HG03045 (cell line): ENCODE data around the gene TNFRSF12A.

Source experiments
- ATAC-seq: cut with Tn5 transposase; IDR thresholded peaks from one replicate; pipeline ENCODE4 v1.9.1; 2021; ENCODE audit warnings: mild to moderate bottlenecking, moderate library complexity; ENCODE audit not compliant: unreplicated experiment

TNFRSF12A gene

DNA sequence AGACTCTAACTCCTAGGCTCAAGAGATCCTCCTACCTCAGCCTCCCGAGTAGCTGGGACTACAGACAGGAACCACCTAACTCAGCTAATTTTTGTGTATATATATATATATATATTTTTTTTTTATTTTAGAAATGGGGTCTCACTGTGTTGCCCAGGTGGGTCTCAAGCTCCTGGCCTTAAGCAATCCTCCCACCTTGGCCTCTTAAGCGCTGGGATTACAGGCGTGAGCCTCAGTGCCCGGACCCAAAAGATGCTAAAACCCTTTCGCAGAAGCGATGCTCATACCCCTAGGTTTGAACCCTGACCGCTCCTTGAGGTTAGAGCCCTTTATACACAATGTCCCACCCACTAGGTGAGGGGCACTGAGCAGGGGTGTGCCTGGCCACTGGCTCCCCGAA, 9.7 kb upstream of the TNFRSF12A start:
- no peak for ATAC-seq

- ATAC-seq, result no peak
These were observed 7.9 kb upstream of the TNFRSF12A start for GRCh38 chr16:3012246-3012645.

DNA sequence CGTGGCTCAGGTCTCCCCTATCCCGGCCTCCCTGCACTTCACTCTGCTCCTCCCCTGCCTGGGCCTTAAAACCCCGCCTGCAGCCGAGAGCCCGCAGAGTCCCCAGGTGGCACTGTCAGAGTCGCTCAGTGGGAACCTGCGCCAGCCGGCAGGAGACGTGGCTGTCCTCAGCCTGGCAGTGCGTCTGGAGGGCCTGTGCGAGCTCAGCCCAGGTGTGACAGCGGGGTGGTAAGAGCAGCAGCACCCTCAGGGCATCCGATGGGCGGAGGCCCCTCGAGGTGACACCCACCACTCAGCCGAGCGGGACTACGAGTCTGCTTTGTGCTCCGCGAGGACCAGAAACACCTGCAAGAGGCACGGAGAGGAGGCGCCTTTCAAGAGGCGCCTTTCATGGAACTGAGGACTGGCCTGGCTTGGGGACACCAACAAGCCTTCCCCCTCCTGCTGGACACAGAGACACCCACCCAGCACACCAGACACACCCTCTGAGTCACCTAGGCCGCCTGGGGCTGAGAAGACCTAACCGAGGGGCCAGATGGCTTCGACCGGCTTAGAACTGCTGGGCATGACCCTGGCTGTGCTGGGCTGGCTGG, 7.2 kb upstream of the TNFRSF12A start, which contains the start of gene CLDN9:
Gene CLDN9, plus strand, starts transcription at position 96 of the 593 bp plus-strand sequence. Its CDS starts 440 bp downstream, at position 536.
- no peak for ATAC-seq

DNA sequence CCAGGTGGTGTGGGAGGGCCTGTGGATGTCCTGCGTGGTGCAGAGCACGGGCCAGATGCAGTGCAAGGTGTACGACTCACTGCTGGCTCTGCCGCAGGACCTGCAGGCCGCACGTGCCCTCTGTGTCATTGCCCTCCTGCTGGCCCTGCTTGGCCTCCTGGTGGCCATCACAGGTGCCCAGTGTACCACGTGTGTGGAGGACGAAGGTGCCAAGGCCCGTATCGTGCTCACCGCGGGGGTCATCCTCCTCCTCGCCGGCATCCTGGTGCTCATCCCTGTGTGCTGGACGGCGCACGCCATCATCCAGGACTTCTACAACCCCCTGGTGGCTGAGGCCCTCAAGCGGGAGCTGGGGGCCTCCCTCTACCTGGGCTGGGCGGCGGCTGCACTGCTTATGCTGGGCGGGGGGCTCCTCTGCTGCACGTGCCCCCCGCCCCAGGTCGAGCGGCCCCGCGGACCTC, 6.6 kb upstream of the TNFRSF12A start:
- ATAC-seq, result no peak

DNA sequence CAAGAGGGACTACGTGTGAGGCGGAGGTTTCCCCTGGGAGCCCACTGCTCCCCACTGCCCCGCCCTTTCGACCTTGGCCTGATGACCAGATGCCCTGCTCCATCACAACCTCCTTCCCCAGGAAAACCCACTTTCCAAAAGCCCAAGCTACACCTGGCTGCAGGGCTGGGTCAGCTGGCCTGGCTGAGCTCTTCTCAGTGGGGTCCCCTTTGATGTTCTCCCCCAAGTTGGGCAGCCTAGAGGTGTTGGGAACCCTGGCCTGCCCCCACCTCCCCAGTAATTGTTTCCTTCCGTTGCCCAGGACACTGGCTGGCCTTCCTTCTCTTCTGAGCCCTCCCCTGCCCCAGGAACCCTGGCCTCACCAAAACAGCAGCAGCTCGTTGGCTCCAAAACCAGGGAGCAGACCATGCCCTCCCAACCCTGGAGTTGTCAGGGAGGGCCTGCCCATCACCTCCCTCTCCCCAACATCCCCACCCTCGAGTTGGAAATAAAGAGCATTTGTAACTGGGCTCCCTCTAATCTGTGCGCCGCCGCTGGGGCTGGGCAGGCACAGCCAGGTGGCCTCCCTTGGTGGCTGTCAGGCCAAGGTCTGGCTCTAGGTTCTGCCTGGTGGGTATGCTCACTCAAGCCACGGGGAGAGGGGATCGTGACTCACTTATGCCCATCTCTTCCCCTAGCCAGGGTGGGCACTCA, 6.0 kb upstream of the TNFRSF12A start:
- no peak for ATAC-seq

- no peak for ATAC-seq
These were observed 5.2 kb upstream of the TNFRSF12A start for GRCh38 chr16:3014971-3015370.

GRCh38 chr16:3015865-3016521, 4.2 kb upstream of the TNFRSF12A start:
- ATAC-seq, result no peak

GRCh38 chr16:3017344-3017743, 2.8 kb upstream of the TNFRSF12A start:
- no peak for ATAC-seq

DNA sequence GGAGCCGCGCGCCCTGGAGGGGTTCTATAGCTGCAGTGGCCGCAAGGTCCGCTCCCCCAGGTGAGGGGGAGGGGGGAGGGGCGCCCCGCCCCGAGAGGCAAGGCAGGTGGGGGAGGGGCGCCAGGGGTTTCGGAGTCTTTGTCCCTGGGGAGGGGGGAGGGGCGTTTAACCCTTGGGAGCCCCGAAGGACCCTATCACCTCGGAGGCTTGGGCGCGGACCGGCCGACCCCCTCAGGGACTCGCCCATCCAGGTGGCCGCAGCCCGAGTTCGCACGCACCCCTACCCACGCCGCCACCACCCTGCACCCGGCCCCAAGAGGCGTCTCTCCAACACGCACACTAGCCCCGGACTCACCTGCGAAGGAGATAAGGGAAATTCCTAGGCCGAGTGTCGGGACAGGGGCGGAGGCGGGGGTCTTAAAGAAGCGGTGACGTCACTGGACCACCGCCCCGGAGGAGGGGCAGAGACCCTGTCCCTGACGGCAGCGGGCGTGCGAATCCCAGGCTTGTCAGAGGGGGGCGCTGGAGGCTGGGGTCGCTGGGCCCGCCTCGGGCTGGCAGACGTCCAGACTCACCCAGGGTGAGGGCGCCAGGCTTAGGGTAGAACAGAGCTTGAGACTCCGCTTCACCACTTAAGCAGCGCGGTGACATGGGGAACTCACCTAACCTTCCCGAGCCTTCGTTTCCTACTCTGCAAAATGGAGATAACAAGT, 2.2 kb upstream of the TNFRSF12A start, which contains the start of gene CLDN6:
Gene CLDN6, minus strand, starts transcription at position 390 of the 713 bp plus-strand sequence. CDS start 2,162 bp downstream, outside the sequence.
- no peak for ATAC-seq

GRCh38 chr16:3019594-3020246, 448 bp upstream of the TNFRSF12A start:
- no peak for ATAC-seq

DNA sequence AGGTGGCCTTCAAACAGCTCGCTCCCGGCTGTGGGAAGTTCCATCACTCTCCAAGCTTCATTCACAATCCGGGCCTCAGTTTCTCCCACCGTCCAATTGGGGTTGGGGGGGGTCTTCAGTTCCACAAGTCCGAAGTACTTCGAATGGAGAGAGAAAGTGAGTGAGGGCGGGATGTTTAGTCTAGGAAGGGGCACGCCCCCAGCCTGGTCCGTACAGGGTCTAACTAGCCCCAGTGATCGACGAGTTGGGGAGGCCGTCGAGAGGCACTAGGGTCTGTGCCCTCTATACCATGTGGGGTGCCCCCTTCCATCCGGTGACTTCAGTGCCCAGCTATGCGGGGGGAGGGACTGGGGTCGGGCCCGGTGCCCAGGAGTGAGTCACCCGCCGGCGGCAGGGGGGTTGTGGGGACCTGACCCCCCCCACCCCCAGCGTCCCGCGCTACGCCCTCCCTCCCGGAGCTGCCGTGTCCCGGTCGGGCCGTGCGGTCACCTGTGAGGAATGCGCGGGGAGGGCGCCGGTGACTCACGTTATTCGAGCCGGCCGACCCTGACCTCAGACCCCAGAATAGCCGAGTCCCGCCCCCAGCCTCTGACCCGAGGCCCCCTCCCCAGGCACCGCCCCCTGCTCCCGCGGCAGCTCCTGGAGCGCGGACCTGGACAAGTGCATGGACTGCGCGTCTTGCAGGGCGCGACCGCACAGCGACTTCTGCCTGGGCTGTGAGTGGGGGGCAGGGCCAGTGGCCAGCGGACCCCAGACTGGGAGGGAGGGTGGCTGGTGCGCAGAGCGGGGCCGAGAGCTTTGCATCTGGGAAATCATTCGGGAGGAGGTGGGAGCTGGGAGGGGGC, 658 bp downstream of the TNFRSF12A start:
- no peak for ATAC-seq

- no peak for ATAC-seq
These were observed 1.5 kb downstream of the TNFRSF12A start for GRCh38 chr16:3021449-3022207.

- no peak for ATAC-seq
These were observed 2.1 kb downstream of the TNFRSF12A start for GRCh38 chr16:3022208-3022683.

- ATAC-seq, result no peak
These were observed 2.7 kb downstream of the TNFRSF12A start for GRCh38 chr16:3022684-3023414.

GRCh38 chr16:3023415-3023668, 3.2 kb downstream of the TNFRSF12A start:
- ATAC-seq, result no peak

- ATAC-seq, result peak; percentile 67
These were observed 3.7 kb downstream of the TNFRSF12A start, which contains the start of the genes HCFC1R1 and THOC6 for GRCh38 chr16:3023669-3024478. Gene HCFC1R1 (minus strand): TSS chr16:3023942. CDS start chr16:3023941, 1 bp downstream. Gene THOC6 (plus strand): TSS chr16:3024035. CDS start chr16:3024327, 292 bp downstream.
